Amniotic stem cell (primary cell): ENCODE measurements around the gene VPS13D.
"Not testable (repeated sequence)": the region's sequence is repeated elsewhere in the genome, so short reads cannot be mapped to it uniquely, and the experiment has no call there.

ENCODE experiments used
- DNase-seq: peaks from one replicate; lab custom pipeline; 2025; lab: John Stamatoyannopoulos, UW

Gene VPS13D

GRCh38 chr1:12519693-12520364 lies 290.0 kb downstream of the VPS13D start:
- no peak for DNase-seq

GRCh38 chr1:12521096-12521495 lies 291.3 kb downstream of the VPS13D start:
- no peak for DNase-seq

- DNase-seq: not testable (repeated sequence)
Observed at GRCh38 chr1:12522780-12523179, 292.9 kb downstream of the VPS13D start.

GRCh38 chr1:12524266-12524665 lies 294.4 kb downstream of the VPS13D start:
- no peak for DNase-seq

- DNase-seq: no peak
Observed at GRCh38 chr1:12525311-12526181, 295.7 kb downstream of the VPS13D start.

- no peak for DNase-seq
Observed at GRCh38 chr1:12527564-12527963, 297.7 kb downstream of the VPS13D start.

- DNase-seq: no peak
Observed at GRCh38 chr1:12528021-12528852, 298.4 kb downstream of the VPS13D start.

GRCh38 chr1:12529640-12530174 lies 299.9 kb downstream of the VPS13D start:
- no peak for DNase-seq

GRCh38 chr1:12530462-12531178 lies 300.8 kb downstream of the VPS13D start:
- DNase-seq: no peak

GRCh38 chr1:12531179-12531499 lies 301.3 kb downstream of the VPS13D start:
- no peak for DNase-seq

GRCh38 chr1:12532405-12533315 lies 302.8 kb downstream of the VPS13D start:
- DNase-seq: no peak

- no peak for DNase-seq
Observed at GRCh38 chr1:12536023-12536639, 306.3 kb downstream of the VPS13D start.

- DNase-seq: no peak
Observed at GRCh38 chr1:12537294-12537693, 307.5 kb downstream of the VPS13D start.

GRCh38 chr1:12537906-12538461 lies 308.2 kb downstream of the VPS13D start:
- no peak for DNase-seq

- DNase-seq: not testable (repeated sequence)
Observed at GRCh38 chr1:12538536-12538935, 308.7 kb downstream of the VPS13D start.

GRCh38 chr1:12539320-12539704 lies 309.5 kb downstream of the VPS13D start:
- no peak for DNase-seq

GRCh38 chr1:12539705-12540579 lies 310.1 kb downstream of the VPS13D start:
- no peak for DNase-seq

- no peak for DNase-seq
Observed at GRCh38 chr1:12540580-12541273, 310.9 kb downstream of the VPS13D start.
